Embryonic facial prominence (tissue), 1 donor: ENCODE measurements around the gene IKZF4.

ENCODE experiments used
- DNase-seq: peaks from one replicate; pipeline ENCODE4 v3.0.0-alpha.2; 2016; ENCODE audit errors: extremely low spot score

Gene IKZF4

DNA sequence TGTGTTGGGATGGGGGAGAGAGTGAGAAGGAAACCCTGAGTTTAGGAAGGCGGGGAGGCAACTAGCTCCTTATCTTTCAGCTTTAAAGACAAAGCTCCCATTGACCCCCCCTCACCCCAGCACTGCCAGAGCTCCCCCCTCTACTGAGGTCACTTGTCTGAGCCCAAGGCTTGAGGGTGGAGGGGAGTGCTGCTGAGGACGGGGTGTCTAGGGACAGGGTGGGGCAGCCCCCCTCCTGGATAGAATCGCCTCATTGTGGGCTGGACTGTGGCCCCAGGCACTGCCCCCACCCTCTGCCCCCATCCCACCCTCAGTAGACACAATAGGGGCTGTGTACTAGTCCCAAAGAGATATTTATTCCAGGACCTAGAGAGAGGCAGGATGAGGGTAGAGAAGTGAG lies 62.1 kb downstream of the IKZF4 start:
- no peak for DNase-seq

DNA sequence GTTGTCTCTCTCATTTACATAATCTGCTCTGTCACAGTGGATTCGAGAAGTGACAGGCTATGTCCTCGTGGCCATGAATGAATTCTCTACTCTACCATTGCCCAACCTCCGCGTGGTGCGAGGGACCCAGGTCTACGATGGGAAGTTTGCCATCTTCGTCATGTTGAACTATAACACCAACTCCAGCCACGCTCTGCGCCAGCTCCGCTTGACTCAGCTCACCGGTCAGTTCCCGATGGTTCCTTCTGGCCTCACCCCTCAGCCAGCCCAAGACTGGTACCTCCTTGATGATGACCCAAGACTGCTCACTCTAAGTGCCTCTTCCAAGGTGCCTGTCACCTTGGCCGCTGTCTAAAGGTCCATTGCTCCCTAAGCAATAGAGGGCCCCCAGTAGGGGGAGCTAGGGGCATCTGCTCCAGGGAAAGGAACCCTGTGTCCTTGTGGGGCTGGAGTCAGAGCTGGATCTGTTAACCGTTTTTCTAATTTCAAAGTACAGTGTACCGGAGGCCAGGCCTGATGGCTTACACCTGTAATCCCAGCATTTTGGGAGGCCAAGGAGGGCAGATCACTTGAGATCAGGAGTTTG lies 64.2 kb downstream of the IKZF4 start:
- DNase-seq, result no peak

DNA sequence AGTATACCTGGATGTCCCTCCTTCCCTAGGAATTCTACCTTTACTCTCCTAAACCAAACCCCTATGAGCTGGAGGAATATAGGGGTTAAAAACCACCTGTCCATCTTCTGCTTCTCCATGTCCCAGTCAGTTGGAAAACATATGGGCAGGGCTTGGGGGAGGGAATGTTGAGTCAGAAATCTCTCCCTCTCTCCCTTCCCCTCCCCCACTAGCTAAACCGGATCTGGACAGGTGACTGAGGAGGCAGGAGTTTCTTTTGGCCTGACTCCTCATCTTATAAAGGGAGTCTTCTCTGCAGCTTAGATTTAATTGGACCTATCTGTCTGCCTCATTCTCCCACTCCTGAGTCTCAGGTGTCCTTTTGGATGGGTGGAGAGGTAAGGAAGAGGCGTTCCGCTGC lies 65.3 kb downstream of the IKZF4 start:
- no peak for DNase-seq

DNA sequence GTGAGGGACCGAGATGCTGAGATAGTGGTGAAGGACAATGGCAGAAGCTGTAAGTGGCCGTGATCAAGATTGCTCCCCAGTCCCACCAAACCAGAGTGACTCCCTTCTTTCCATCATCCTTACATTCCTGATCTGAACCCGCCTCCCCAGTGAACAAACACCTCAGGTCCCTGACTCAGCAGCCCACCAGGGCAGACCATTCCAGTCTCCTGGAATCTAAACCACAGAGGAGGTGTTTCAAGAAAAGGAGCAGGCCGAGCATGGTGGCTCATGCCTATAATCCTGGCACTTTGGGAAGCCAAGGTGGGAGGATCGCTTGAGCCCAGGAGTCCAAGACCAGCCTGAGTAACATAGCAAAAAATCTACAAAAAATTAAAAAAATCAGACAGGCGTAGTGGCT lies 65.8 kb downstream of the IKZF4 start:
- no peak for DNase-seq

DNA sequence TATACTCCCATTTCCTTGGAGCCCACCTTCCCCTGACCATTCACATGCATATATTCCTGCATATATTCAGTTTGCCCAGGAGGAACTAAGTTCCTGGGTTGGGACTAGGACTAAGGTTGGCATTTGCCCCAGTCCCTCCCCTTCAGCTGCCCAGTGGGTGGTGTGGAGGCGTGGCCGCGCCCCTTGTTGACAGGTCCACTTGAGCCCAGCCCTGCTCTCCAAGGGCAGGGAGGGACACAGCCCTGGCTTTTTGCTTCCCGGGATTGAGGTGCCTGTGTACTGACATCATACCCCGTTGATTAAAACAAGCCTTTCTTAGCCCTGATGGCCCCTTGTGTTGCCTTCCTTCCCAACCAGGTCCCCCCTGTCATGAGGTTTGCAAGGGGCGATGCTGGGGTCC lies 66.4 kb downstream of the IKZF4 start:
- no peak for DNase-seq
